ENCODE measurements around the gene CLEC20A.

The CLEC20A gene

DNA sequence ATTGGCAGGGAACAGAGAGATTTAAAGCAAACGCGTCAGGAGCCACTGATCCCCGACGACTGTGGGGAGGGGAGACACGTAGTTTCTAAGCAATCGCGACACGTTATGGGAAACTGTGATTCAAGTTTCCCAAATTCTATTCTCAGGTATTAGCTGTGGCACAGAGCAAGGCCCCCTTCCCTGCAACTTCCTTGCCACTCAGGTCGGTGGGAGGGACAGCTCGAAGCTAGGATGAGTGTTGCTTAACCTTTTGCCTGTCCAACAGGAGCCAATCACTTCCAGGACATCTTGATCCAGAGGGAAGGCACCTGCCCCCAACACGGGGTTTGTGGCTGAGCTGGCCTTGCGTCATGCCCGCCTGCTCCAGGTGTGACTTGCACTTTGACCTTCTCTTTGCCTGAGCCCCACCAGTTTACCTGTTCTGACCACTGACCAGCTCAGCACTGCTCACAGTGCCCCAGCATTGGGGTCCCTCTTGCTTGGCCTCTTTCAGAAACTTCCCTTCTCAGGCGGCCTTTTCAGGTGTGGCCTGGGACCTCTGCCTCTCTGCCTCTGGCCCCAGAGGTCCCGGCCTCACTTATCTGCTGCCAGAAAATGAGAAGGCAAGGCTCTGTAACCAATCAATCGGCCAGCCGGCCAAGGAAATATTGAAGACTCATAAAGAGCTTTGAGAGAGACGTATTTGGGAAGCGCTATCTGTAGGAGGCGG, 40.8 kb upstream of the CLEC20A start:
- no peak for TF ChIP-seq POLR2A (IDR thresholded peaks at IDR 0.05; ENCODE audit: low read depth, low read length)
- TF ChIP-seq POLR2AphosphoS5 (IDR thresholded peaks at IDR 0.05; ENCODE audit: low read depth, low read length): no peak
- no peak for TF ChIP-seq TAF1 (IDR thresholded peaks at IDR 0.05; ENCODE audit: borderline replicate concordance, low read depth, low read length)
- FAIRE-seq (no peak), DNase-seq (ENCODE audit: insufficient read length) (no peak)

DNA sequence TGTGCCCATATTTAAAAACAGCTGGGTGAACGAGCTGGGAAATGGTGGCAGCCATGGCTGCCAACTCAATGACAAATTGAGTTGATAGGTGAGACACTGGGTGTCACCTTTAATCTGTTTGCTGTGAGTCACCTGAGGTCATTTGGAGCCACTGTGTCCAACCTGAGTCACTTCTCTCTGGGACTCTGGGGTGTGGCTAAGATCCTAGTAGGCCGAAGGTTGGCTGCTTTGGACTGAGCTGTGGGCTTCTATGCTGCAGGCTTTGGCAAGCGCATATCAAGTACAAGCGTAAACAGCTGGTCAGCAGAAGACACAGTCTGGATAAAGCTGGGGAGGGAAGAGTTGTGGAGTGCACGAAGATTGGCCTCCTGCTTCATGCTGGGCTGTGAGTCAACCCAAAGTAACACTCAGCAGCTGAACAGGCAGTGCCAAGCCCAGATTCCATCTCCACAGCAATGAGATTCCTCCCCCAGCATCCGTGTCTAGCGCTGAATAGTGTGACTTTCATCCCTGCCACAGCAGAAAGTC, 40.1 kb upstream of the CLEC20A start:
- DNase-seq (ENCODE audit: insufficient read length) (no peak), FAIRE-seq (no peak)
- TF ChIP-seq TAF1 (IDR thresholded peaks at IDR 0.05; ENCODE audit: borderline replicate concordance, low read depth, low read length): no peak
- TF ChIP-seq POLR2A (IDR thresholded peaks at IDR 0.05; ENCODE audit: low read depth, low read length): no peak
- no peak for TF ChIP-seq POLR2AphosphoS5 (IDR thresholded peaks at IDR 0.05; ENCODE audit: low read depth, low read length)

DNA sequence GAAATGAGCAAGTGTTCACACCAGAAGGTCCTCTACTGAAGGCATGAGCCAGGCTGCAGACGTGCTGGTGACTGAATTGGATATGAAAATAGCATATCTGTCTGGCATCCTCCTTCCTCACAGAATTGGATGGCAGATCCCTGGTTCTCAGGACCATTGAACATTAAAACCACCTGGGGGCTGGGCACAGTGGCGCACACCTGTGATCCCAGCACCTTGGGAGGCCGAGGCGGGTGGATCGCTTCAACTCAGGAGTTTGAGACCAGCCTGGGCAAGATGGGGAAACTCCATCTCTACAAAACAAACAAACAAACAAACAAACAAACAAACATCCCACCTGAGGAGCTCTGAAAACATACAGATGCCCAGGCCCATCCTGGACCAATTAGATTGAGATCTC, 39.6 kb upstream of the CLEC20A start:
- FAIRE-seq (no peak), DNase-seq (ENCODE audit: insufficient read length) (no peak)
- TF ChIP-seq POLR2AphosphoS5 (IDR thresholded peaks at IDR 0.05; ENCODE audit: low read depth, low read length): no peak
- TF ChIP-seq POLR2A (IDR thresholded peaks at IDR 0.05; ENCODE audit: low read depth, low read length): no peak
- no peak for TF ChIP-seq TAF1 (IDR thresholded peaks at IDR 0.05; ENCODE audit: borderline replicate concordance, low read depth, low read length)

DNA sequence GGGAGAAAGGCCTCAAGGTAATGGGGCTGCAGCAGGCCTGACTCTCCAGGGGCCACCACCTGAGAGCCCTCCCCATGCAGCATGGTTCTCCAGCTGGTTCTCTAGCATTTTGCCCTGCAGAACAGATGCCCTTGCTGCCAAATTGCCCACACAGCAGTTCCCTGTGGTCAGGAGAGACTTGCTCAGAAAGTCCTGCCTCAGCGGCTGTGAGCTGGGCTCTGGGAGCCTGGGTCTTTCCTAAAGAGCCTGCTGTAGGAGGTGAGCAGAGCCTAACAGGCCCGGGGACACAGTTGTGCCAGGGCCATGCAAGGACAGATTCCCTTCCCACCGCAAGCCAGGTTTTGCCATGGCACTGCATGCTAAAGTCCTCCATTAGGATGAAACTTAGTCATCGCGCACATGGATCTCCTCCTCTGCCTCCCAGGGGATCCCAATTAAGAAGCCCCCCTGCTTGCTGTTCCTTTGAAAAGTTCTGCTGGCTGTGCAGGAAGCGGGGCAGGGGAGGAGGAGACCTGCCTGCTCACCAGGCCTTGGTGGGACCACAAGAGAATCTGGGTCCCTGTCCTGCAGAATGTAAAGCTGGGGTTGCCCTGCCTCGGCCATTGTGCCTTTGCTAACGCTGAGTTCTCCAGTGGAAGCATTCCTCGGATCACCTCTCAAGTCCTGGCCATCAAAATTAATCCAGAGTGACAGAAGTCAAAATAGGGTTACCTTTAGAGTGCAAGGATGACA, 37.5 kb upstream of the CLEC20A start:
- FAIRE-seq: no peak
- no peak for DNase-seq (ENCODE audit: insufficient read length)
- TF ChIP-seq POLR2A (IDR thresholded peaks at IDR 0.05; ENCODE audit: low read depth, low read length) (no peak), TAF1 (IDR thresholded peaks at IDR 0.05; ENCODE audit: borderline replicate concordance, low read depth, low read length) (no peak), POLR2AphosphoS5 (IDR thresholded peaks at IDR 0.05; ENCODE audit: low read depth, low read length) (no peak)

DNA sequence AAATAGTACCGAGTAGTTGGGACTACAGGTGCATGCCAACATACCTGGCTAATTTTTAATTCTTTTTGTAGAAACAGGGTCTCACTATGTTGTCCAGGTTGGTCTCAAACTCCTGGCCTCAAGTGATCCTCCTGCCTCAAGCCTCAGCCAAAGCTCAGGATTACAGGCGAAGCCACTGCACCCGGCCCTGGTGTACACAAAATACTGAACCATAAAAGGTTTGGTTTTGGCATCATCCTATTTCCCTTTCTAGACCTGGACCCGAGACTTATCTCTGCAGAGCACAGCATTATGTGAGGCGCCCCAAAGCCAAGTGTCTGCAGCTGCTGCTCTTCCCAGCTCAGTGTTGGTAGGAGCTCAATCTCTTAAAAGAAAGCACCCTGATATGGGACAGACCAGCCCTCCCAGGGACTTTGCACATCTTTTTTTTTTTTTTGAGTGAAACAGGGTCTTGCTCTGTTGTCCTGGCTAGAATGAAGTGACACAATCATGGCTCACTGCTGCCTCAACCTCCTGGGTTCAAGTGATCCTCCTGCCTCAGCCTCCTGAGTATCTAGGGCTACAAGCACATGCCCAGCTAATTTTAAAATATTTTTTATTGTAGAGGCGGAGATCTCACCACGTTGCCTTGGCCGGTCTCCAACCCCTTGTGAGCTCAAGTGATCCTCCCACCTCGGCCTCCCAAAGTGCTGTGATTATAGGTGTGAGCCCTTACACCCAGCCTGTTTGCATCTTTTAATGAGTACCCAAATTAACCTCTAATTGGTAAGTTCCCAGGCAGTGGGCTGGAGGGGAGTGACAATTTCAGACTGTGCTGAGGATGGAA, 36.6 kb upstream of the CLEC20A start:
- FAIRE-seq: no peak
- DNase-seq (ENCODE audit: insufficient read length): no peak
- TF ChIP-seq TAF1 (IDR thresholded peaks at IDR 0.05; ENCODE audit: borderline replicate concordance, low read depth, low read length): no peak
- no peak for TF ChIP-seq POLR2A (IDR thresholded peaks at IDR 0.05; ENCODE audit: low read depth, low read length)
- TF ChIP-seq POLR2AphosphoS5 (IDR thresholded peaks at IDR 0.05; ENCODE audit: low read depth, low read length): no peak

DNA sequence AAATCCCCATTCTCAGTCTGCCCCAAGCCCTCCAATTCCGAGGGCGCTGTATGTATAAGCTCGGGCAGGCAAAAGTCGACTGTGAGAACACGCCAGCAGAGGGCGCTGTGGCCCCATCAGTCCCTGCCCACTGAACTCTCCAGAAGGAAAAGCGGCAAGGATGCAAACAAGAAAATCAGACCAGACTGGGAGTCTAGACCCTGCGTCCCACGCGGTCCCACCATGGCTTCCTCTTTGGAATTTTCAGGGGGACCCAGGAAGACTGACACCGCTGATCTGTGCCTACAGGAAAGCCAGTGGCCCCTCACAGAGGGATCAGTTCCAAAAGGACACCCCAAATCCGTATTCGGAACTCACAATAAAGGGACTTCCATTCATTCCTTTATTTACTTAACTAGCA, 35.6 kb upstream of the CLEC20A start:
- DNase-seq (ENCODE audit: insufficient read length) (peak; percentile 79), FAIRE-seq (peak; percentile 83)
- TF ChIP-seq POLR2A (IDR thresholded peaks at IDR 0.05; ENCODE audit: low read depth, low read length) (no peak), POLR2AphosphoS5 (IDR thresholded peaks at IDR 0.05; ENCODE audit: low read depth, low read length) (no peak), TAF1 (IDR thresholded peaks at IDR 0.05; ENCODE audit: borderline replicate concordance, low read depth, low read length) (no peak)

DNA sequence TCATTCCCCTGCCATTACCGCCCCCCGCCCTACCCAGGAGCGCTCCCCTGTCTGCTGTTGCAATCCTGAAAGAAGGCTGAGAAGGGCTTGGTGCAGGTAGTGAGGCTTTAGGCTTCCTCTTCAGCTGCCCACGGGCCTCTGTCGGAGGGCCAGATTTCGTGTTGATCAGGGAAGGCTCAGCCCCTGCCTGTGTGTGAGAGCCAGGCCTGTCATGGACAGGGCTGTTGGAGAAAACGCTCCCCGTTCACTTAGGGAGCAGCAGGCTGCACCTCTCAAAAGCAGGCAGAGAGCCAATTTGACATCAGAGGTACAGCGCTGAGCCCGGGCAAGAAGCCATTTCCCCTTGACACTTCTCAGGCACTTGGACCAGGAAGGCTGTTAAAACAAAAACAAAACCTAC, 35.1 kb upstream of the CLEC20A start:
- FAIRE-seq (no peak), DNase-seq (ENCODE audit: insufficient read length) (no peak)
- TF ChIP-seq TAF1 (IDR thresholded peaks at IDR 0.05; ENCODE audit: borderline replicate concordance, low read depth, low read length) (no peak), POLR2AphosphoS5 (IDR thresholded peaks at IDR 0.05; ENCODE audit: low read depth, low read length) (no peak), POLR2A (IDR thresholded peaks at IDR 0.05; ENCODE audit: low read depth, low read length) (no peak)

DNA sequence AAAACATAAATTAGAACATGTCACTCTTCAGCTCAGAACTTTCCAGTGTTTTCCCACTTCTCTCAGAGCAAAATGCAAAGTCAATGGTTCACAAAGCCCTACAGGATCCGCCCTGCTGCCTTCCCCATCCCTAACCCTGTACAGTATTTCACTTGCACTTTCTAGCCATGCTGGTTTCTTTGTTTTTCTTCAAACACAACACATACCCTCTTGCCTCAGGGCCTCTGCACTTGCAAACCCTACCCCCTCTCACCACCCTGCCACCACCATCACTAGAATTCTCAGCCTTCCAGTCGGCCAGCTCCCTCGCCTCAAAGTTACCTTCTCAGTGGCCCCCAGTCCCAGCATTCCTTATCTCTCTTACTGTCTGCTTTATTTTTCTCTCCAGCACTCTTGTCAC, 33.7 kb upstream of the CLEC20A start:
- TF ChIP-seq POLR2A (IDR thresholded peaks at IDR 0.05; ENCODE audit: low read depth, low read length) (no peak), POLR2AphosphoS5 (IDR thresholded peaks at IDR 0.05; ENCODE audit: low read depth, low read length) (no peak), TAF1 (IDR thresholded peaks at IDR 0.05; ENCODE audit: borderline replicate concordance, low read depth, low read length) (no peak)
- no peak for DNase-seq (ENCODE audit: insufficient read length)
- FAIRE-seq: no peak

DNA sequence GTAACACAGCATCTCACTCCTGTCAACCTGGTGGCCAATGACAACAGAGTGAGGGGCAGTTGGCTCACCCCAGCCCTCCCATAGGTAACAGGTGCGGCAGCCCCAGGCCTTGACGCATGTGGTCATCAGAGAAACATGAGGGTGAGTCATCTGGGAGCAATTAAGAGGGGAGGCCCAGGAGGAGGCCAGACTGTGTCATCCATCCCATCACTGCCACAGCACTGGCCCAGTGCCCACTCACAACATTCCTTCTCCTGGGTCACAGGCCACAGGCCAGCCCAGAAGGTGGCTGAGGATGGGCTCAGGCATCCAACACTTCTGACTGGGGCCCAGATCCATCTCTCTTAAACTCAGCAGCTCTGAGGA, 33.3 kb upstream of the CLEC20A start:
- TF ChIP-seq POLR2A (IDR thresholded peaks at IDR 0.05; ENCODE audit: low read depth, low read length) (no peak), POLR2AphosphoS5 (IDR thresholded peaks at IDR 0.05; ENCODE audit: low read depth, low read length) (no peak), TAF1 (IDR thresholded peaks at IDR 0.05; ENCODE audit: borderline replicate concordance, low read depth, low read length) (no peak)
- DNase-seq (ENCODE audit: insufficient read length): no peak
- no peak for FAIRE-seq

DNA sequence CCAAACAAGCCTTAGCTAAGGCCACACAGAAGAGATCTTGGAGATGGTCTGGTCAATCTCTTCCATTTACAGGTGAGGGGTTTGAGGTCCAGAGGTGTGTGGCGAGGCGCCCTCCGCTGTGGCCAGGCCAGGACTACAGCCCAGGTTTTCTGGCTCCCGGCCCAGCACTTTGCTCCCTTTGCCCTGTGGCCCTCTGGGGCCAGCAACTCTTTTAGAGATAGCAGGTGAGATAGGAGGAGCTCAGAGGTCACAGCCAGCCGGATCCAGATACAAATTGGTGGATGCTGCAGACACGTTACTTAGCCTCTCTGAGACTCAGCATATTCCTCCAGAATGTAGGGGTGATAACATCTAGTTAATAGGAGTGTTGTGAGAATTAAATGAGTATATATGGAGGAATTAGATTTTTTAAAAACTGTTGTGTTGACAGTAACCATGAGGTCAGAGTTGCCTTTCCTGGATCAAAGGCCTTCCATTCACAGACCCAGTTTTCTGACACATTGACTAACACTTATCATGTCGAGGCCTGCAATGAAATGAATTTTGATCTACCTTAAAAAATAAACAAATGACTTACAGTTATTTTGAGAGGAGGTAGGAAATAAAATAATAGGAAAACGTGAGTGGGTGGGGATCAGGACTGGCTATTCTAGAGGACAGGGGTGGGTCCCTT, 32.7 kb upstream of the CLEC20A start:
- DNase-seq (ENCODE audit: insufficient read length): no peak
- FAIRE-seq: no peak
- TF ChIP-seq TAF1 (IDR thresholded peaks at IDR 0.05; ENCODE audit: borderline replicate concordance, low read depth, low read length): no peak
- TF ChIP-seq POLR2AphosphoS5 (IDR thresholded peaks at IDR 0.05; ENCODE audit: low read depth, low read length): no peak
- no peak for TF ChIP-seq POLR2A (IDR thresholded peaks at IDR 0.05; ENCODE audit: low read depth, low read length)

DNA sequence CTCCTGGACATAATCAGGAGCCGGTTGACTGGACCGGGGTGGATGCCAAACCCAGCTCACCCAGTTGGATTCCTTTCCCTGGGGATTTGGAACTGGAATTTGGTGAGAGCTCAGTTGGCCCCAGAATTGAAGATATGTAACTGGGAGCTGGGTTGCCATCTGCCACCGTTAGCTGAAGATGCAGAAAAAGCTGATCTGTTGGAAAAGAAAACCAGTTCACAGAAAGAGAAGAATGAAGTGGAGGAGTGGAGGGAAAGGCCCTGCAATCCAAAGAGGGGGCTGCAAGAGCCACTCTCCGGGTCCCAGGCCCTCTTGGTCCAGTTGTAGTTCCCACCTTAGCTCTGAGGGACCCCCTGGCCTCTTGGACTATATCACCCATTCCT, 32.2 kb upstream of the CLEC20A start:
- FAIRE-seq (no peak), DNase-seq (ENCODE audit: insufficient read length) (no peak)
- TF ChIP-seq POLR2AphosphoS5 (IDR thresholded peaks at IDR 0.05; ENCODE audit: low read depth, low read length): no peak
- TF ChIP-seq TAF1 (IDR thresholded peaks at IDR 0.05; ENCODE audit: borderline replicate concordance, low read depth, low read length): no peak
- TF ChIP-seq POLR2A (IDR thresholded peaks at IDR 0.05; ENCODE audit: low read depth, low read length): no peak

Data from GM12892 (cell line).